HCT116 (cell line): Measurements from ENCODE around the gene CYRIA. TPM values are rescaled to one million over a fixed set of nuclear protein-coding genes. Genes with fewer than 3 reads are reported as not detected.

ENCODE experiments used
- ATAC-seq: fragments of 200-7000 bp; cut with Tn5 transposase; 2 replicates; pipeline ENCODE4 v1.9.1; 2020; ENCODE audit warnings: mild to moderate bottlenecking, moderate library complexity
- BruUV-seq: library from RNA; stranded (reverse); fragments of 400-500 nt; replicated peaks from 2 replicates; lab custom pipeline; 2021; lab: Mats Ljungman, UMichigan
- CTCF ChIA-PET: fragments of 300-600 bp; sonication (Branson Sonifier 250); formaldehyde crosslinking; loops from one replicate; lab custom pipeline; 2021; ENCODE audit warnings: antibody characterized with exemption; lab: Charles Lee
- POLR2A ChIA-PET: fragments of 300-600, 350-600 bp; sonication (Branson Sonifier 250); formaldehyde crosslinking; loops from one replicate; lab custom pipeline; 2021; ENCODE audit warnings: antibody characterized with exemption; lab: Charles Lee
- RAD21 ChIA-PET, 2 experiments: fragments of 300-600 bp; sonication (Branson Sonifier 250); formaldehyde crosslinking; loops; one replicate each; lab custom pipeline; 2023; ENCODE audit warnings: low total read pairs in 2 of 2; ENCODE audit not compliant: uncharacterized antibody in 2 of 2, unreplicated experiment in 2 of 2, low non-redundant PET in 1 of 2; lab: Charles Lee
- DNase-seq: peaks from one replicate; pipeline ENCODE4 v3.0.0-alpha.2; 2010; ENCODE audit warnings: low read depth, low spot score
- H2AFZ ChIP-seq: fragments of 200-600 bp; shearing (Covaris generic), sonication (generic); 2 replicates; pipeline ENCODE4 v1.6.1; 2017; ENCODE audit warnings: low read depth, mixed run types, mixed read lengths, antibody characterized with exemption, low read length; ENCODE audit not compliant: poor library complexity, severe bottlenecking
- H3K27ac ChIP-seq: 2 replicates; pipeline ENCODE4 v1.5.1; 2012; ENCODE audit warnings: low read depth, low read length
- H3K27me3 ChIP-seq: fragments of 200-600 bp; sonication (generic); 2 replicates; pipeline ENCODE4 v1.6.1; 2016; ENCODE audit warnings: mixed run types, low read length, mixed read lengths; ENCODE audit not compliant: insufficient read depth
- H3K36me3 ChIP-seq, 2 experiments: fragments of 200-500 bp in 1 of 2; fragments of 200-600 bp in 1 of 2; sonication (Bioruptor generic) in 1 of 2; sonication (generic) in 1 of 2; 2 replicates each; pipeline versions ENCODE4 v1.5.1 to v1.6.1; 2014 to 2016; ENCODE audit warnings: low read length in 2 of 2, inconsistent platforms in 1 of 2, mixed read lengths in 1 of 2, mixed run types in 1 of 2; ENCODE audit not compliant: insufficient read depth in 2 of 2, control insufficient read depth in 1 of 2
- H3K4me1 ChIP-seq, 2 experiments: fragments of 200-600 bp in 1 of 2; sonication (generic) in 1 of 2; 2 replicates each; pipeline versions ENCODE4 v1.5.1 to v1.6.1; 2012 to 2017; ENCODE audit warnings: low read length in 2 of 2, inconsistent platforms in 1 of 2, mild to moderate bottlenecking in 1 of 2, mixed read lengths in 1 of 2, mixed run types in 1 of 2, moderate library complexity in 1 of 2; ENCODE audit not compliant: insufficient read depth in 2 of 2, control insufficient read depth in 1 of 2
- H3K4me2 ChIP-seq: fragments of 200-600 bp; sonication (generic); 2 replicates; pipeline ENCODE4 v1.6.1; 2017; ENCODE audit warnings: mixed run types, low read length, mixed read lengths
- H3K4me3 ChIP-seq, 2 experiments: fragments of 200-600 bp in 1 of 2; sonication (generic) in 1 of 2; replicated peaks in 1 of 2; 2 replicates each; pipeline ENCODE4 v1.5.1; 2011 to 2016; ENCODE audit warnings: low read length in 2 of 2, control low read depth in 1 of 2, low read depth in 1 of 2, mild to moderate bottlenecking in 1 of 2, mixed read lengths in 1 of 2, mixed run types in 1 of 2
- H3K79me2 ChIP-seq: fragments of 200-600 bp; sonication (generic); 2 replicates; pipeline ENCODE4 v1.6.1; 2017; ENCODE audit warnings: mild to moderate bottlenecking, mixed run types, low read length, moderate library complexity, mixed read lengths; ENCODE audit not compliant: insufficient read depth
- H3K9ac ChIP-seq: fragments of 200-600 bp; sonication (generic); 2 replicates; pipeline ENCODE4 v1.6.1; 2016; ENCODE audit warnings: low read length, mixed read lengths
- H3K9me2 ChIP-seq: fragments of 200-600 bp; sonication (generic), shearing (Covaris generic); 2 replicates; pipeline ENCODE4 v1.6.1; 2017; ENCODE audit warnings: mixed run types, mild to moderate bottlenecking, moderate library complexity; ENCODE audit not compliant: insufficient read depth
- H3K9me3 ChIP-seq, 2 experiments: fragments of 200-500 bp in 1 of 2; fragments of 200-600 bp in 1 of 2; sonication (Bioruptor generic) in 1 of 2; sonication (generic) in 1 of 2; 2 replicates each; pipeline ENCODE4 v1.6.1; 2014 to 2017; ENCODE audit warnings: low read length in 2 of 2, mixed read lengths in 2 of 2, inconsistent platforms in 1 of 2, low read depth in 1 of 2, mild to moderate bottlenecking in 1 of 2, mixed run types in 1 of 2, moderate library complexity in 1 of 2; ENCODE audit not compliant: control insufficient read depth in 1 of 2, insufficient read depth in 1 of 2
- H4K20me1 ChIP-seq: fragments of 200-600 bp; sonication (generic), shearing (Covaris generic); 2 replicates; pipeline ENCODE4 v1.6.1; 2017; ENCODE audit warnings: mixed run types, mild to moderate bottlenecking, moderate library complexity; ENCODE audit not compliant: insufficient read depth
- FOSL1 ChIP-seq: IDR thresholded peaks from 2 replicates; pipeline ENCODE4 v1.6.1; 2012; ENCODE audit warnings: low read depth
- MAX ChIP-seq: IDR thresholded peaks from 2 replicates; pipeline ENCODE4 v1.6.1; 2012
- RAD21 ChIP-seq: IDR thresholded peaks from 2 replicates; pipeline ENCODE4 v1.6.1; 2012; ENCODE audit warnings: low read depth, mild to moderate bottlenecking
- YY1 ChIP-seq: IDR thresholded peaks from 2 replicates; pipeline ENCODE4 v1.6.1; 2011; ENCODE audit warnings: low read length, low read depth, moderate library complexity, mild to moderate bottlenecking; ENCODE audit not compliant: insufficient replicate concordance; ENCODE audit errors: extremely low read depth
- intact Hi-C: fragments of 100-400 bp; cut with micrococcal nuclease; formaldehyde crosslinking; loops from 2 replicates; pipeline ENCODE4 v1.10.0; 2022
- total RNA-seq: library from RNA; stranded (reverse); gene quantifications from one replicate; pipeline ENCODE4 v1.2.1, GENCODE V29; 2021; ENCODE audit not compliant: unreplicated experiment
- TF ChIP-seq, protein P1 (sequence below), 3 experiments: fragments of 200-600 bp in 1 of 3; sonication (generic) in 1 of 3; IDR thresholded peaks in 2 of 3; conservative IDR thresholded peaks in 1 of 3; 2 replicates each; pipeline ENCODE4 v1.5.1; 2012 to 2017; ENCODE audit warnings: low read depth in 2 of 3, low read length in 2 of 3, antibody characterized with exemption in 1 of 3, borderline replicate concordance in 1 of 3, control low read depth in 1 of 3, mild to moderate bottlenecking in 1 of 3, mixed read lengths in 1 of 3, mixed run types in 1 of 3, moderate library complexity in 1 of 3; ENCODE audit not compliant: insufficient read depth in 1 of 3
- TF ChIP-seq, protein P2 (sequence below): IDR thresholded peaks from 2 replicates; pipeline ENCODE4 v1.6.1; 2011; ENCODE audit warnings: mild to moderate bottlenecking, low read length, moderate library complexity; ENCODE audit not compliant: insufficient replicate concordance; ENCODE audit errors: extremely low read depth

The CYRIA gene
- total RNA-seq, 1 experiment from 2014 or later: 0.44 TPM

DNA sequence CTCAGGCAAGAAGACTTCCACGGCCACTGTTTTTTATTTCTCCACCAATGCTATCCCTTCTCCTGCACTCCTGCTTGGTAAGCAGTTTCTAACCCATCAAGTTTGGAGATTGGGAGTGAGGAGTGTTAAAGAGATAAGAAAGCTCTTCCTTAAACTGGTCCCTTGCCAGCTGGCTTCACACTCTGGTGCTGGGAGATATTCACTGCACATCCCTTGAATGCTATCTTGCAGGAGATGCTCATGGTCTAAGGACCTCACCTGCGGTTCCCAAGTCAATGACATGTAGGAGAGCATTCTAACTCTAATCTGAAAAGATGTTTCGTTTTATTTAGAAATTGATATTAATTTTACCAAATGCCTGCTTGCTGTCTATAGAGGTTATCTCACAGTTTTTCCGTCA, 28.2 kb upstream of the CYRIA start:
- no TSS peak for BruUV-seq
- no peak overlapping the region for H3K4me3 ChIP-seq
- no peaks in the 10 kb centered on the region for H4K20me1 ChIP-seq
- ChIA-PET CTCF (no interaction called here), RAD21 (no interaction called here), POLR2A (no interaction called here)
- intact Hi-C loops: no loop called here
- DNase-seq (no peak), ATAC-seq (no peak)
- H3K9me2 ChIP-seq: no peaks in the 10 kb centered on the region
- H3K4me2 ChIP-seq: no peak overlapping the region
- no peaks in the 10 kb centered on the region for H3K9me3 ChIP-seq
- no peak overlapping the region for H3K27ac ChIP-seq
- TF ChIP-seq, protein P1, sequence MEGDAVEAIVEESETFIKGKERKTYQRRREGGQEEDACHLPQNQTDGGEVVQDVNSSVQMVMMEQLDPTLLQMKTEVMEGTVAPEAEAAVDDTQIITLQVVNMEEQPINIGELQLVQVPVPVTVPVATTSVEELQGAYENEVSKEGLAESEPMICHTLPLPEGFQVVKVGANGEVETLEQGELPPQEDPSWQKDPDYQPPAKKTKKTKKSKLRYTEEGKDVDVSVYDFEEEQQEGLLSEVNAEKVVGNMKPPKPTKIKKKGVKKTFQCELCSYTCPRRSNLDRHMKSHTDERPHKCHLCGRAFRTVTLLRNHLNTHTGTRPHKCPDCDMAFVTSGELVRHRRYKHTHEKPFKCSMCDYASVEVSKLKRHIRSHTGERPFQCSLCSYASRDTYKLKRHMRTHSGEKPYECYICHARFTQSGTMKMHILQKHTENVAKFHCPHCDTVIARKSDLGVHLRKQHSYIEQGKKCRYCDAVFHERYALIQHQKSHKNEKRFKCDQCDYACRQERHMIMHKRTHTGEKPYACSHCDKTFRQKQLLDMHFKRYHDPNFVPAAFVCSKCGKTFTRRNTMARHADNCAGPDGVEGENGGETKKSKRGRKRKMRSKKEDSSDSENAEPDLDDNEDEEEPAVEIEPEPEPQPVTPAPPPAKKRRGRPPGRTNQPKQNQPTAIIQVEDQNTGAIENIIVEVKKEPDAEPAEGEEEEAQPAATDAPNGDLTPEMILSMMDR (IDR thresholded peaks at IDR 0.05 in 2 of 3, conservative IDR thresholded peaks at IDR 0.05 in 1 of 3; ENCODE audit: borderline replicate concordance in 1 of 3, insufficient read depth in 1 of 3, low read depth in 2 of 3, low read length in 2 of 3): no peak
- TF ChIP-seq, protein P2, sequence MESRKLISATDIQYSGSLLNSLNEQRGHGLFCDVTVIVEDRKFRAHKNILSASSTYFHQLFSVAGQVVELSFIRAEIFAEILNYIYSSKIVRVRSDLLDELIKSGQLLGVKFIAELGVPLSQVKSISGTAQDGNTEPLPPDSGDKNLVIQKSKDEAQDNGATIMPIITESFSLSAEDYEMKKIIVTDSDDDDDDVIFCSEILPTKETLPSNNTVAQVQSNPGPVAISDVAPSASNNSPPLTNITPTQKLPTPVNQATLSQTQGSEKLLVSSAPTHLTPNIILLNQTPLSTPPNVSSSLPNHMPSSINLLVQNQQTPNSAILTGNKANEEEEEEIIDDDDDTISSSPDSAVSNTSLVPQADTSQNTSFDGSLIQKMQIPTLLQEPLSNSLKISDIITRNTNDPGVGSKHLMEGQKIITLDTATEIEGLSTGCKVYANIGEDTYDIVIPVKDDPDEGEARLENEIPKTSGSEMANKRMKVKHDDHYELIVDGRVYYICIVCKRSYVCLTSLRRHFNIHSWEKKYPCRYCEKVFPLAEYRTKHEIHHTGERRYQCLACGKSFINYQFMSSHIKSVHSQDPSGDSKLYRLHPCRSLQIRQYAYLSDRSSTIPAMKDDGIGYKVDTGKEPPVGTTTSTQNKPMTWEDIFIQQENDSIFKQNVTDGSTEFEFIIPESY: no peak
- no peak for TF ChIP-seq YY1
- no peak overlapping the region for H2AFZ ChIP-seq
- peaks cover 19% of the 10 kb centered on the region for H3K27me3 ChIP-seq
- no peaks in the 10 kb centered on the region for H3K4me1 ChIP-seq
- no peak overlapping the region for H3K9ac ChIP-seq
- H3K79me2 ChIP-seq: no peaks in the 10 kb centered on the region
- H3K36me3 ChIP-seq: no peaks in the 10 kb centered on the region

DNA sequence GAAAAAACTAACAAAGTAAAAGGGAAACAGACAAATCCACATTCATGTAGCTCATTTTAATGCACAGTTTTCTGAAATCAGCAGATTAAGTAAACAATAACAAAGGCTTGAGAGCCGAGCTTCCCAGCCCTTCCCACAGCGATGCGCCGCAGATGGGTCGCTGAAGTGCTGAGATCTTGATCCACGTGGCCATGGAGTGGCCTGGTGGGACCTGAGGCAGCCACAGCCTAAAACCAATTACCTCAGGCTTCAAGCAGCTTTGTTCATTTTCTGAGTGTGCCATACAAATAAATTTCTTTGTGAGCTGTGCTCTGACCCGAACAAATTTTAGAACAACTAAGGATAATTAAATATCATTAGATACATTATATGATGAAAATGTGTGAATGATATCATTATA, 25.6 kb upstream of the CYRIA start:
- BruUV-seq: no TSS peak
- Histone ChIP-seq H3K79me2 (no peaks in the 10 kb centered on the region), H3K9ac (no peak overlapping the region), H3K4me2 (no peak overlapping the region), H3K36me3 (no peaks in the 10 kb centered on the region), H3K27ac (no peak overlapping the region), H4K20me1 (no peaks in the 10 kb centered on the region), H3K27me3 (peaks cover 37% of the 10 kb centered on the region), H3K4me1 (no peaks in the 10 kb centered on the region), H2AFZ (no peak overlapping the region), H3K4me3 (no peak overlapping the region), H3K9me2 (no peaks in the 10 kb centered on the region), H3K9me3 (no peaks in the 10 kb centered on the region)
- no peak for ATAC-seq
- intact Hi-C loops: no loop called here
- CTCF ChIA-PET: no interaction called here
- TF ChIP-seq MAX (no peak), RAD21 (no peak), FOSL1 (no peak)
- RAD21 ChIA-PET: no interaction called here
- no peak for DNase-seq
- POLR2A ChIA-PET: interaction anchor here (0.7 kb wide), 1 partner anchor 9 kb away, joined by 3 read pairs; no protein-coding TSS in a partner anchor
